ENCODE results near the gene UBE2V1. TPM values are rescaled to one million over a fixed set of nuclear protein-coding genes. Genes with fewer than 3 reads are reported as not detected.

UBE2V1 gene
- polyA plus RNA-seq, 1 donor = 184 TPM

DNA sequence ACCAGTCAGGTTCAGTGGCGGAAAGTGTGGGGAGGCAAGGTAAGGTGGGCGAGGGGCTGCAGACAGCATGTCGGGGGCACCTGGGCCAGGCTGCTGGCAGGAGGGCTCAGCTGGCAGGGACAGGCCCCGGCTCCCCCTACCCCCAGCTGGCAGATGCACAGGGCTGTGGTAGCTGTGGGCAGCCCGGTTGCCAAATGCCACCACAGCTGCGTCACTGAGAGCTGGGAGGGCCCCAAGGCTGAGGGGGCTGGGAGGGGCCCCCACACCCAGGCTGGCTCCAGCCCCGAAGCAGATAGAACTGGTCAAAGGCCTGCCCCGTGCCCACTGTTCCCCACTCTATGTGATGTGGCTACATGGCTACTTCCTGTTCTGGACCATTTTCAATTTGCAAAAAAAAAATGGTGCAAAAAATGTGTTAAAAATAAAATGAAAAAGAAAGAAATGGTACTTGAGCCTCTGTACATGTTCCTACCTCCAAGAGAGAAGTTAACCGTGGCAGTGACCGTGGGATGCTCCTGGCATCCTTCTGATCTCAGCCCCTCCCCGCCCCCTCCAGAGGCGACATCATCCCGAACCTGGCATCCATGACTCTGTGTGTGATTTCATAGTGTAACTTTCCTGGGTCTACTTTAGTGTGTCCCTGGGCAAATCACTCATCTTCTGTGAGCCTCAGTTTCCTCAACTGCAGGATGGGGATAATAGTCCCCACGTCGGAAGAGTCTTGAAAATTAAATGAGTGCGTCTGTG lies 64.4 kb downstream of the UBE2V1 start:
- DNase-seq = no peak

DNA sequence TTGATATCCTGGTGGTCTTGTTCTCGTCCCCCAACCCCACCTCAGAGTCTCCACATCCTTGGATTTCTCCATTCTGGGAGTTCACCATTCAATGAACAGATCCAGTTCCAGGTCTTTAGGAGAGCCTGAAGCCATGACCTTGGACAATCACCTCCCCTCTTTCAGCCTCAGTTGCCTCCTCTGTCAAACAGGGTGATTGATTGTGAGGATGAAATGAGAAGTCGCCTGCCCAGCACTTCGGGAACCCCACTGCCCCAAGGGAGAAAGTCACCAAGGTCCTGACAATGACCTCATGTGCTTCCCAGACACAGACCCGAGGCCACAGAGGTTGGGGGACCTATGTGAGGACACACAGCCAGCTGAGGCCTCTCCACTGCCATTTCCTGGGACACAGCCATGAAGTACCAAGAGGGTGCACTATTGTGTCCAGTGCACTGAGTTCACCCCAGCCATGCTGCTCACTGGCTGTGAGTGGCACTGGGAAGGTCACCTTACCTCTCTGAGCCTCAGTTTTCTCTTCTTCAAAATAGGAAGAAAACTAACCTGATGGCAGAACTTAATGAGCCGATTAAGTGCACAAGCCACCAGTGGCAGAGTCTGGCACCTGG lies 68.5 kb downstream of the UBE2V1 start:
- DNase-seq = no peak

DNA sequence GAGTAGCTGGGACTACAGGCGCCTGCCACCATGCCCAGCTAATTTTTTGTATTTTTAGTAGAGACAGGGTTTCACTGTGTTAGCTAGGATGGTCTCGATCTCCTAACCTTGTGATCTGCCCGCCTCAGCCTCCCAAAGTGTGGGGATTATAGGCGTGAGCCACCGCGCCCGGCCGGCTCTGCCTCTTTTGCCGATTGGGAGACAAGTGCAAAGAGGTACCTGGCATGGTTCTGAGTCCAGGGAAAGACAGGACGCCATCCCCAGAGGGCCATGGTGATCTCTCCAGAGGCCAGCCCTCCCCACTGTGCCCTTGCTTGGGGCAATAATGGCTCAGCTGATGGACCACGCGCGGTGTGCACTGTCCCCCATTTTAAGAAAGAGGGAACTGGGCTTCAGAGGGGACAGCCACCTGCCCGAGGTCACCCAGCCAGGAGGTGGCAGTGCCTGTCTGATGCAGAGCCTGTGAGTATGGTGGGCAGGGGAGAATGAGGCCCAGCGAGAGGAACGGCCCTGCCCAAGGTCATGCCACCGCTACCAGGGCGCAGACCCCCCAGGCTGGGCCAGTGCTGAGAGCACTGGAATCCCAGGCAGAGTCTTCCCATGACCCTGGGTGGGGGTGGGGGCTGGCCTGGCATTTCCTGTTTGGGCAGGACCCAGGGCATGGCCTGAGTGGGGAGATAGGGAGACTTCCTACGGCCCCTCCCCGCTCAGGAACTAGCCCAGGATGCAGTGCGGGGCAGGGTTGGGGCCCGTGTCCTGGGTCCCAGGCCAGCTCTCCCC lies 69.2 kb downstream of the UBE2V1 start:
- DNase-seq = no peak

DNA sequence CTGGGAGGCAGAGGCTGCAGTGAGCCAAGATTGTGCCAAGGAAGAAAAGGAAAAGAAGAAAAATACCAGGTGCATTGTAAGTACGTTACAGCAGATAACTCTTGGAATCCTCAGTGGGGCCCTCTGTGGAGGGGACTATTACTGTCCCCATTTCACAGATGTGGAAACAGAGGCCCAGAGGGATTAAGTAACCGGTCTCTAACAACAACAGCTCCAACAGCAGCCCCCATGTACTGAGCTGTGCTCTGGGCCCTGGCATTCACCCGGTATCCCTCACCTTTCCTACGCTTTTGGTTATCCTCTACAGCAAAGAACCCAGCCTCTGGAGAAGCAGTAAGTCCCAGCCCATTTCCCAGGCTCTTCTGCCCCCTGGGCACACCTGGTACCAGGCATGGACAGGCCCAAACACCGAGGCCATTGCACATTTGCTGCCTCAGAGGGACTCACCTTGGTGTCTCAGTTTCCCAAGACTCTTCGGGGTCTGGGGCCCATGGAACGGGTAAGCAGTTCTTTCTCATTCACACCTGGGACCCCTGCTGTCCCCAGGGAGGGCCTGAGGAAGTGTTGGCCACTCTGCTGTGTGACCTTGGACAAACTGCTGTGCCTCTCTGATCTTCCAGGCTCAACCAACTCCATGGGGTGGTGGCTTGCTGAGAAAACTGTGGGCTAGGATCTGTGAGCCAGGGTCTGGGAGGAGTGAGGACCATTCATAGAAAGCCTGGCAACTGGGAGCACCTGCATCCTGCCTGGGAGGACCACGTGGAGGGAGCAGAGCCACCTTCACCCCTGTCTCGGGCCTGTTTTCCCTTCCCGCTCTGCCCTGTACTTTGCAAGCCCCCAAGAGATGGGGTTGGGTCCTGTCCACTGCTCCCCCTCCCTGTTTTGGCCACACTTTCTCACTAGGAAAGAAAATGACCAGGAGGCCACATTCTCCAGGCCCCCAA lies 70.3 kb downstream of the UBE2V1 start:
- DNase-seq = no peak

DNA sequence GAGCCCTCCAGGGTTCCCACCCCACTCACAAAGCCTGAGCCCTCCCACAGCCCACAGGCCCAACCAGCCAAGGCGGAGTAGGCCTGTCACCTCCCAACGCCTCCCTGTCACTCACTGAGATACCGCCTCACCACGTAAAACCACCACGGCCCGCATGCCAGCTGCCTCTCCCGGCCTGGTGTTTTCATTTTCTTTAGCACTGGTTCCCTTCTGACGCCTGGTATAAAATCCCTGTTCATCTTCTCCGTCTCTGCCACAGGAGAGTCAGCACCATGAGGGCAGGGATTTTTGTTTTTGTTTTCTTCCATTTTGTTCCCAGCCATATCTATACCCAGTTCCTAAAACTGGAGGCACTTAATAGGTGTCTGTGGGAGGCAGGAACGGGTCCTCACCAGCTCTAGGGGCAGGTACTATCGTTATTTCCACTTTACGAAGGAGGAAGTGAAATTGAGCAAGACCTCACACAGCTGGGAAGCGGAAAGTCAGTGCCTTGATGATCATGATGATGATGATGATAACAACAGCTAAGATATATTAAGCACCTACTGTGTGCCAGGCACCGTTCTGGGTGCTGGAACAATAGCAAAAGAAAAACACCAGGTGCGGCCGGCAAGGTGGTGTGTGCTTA lies 71.6 kb downstream of the UBE2V1 start:
- DNase-seq = no peak

DNA sequence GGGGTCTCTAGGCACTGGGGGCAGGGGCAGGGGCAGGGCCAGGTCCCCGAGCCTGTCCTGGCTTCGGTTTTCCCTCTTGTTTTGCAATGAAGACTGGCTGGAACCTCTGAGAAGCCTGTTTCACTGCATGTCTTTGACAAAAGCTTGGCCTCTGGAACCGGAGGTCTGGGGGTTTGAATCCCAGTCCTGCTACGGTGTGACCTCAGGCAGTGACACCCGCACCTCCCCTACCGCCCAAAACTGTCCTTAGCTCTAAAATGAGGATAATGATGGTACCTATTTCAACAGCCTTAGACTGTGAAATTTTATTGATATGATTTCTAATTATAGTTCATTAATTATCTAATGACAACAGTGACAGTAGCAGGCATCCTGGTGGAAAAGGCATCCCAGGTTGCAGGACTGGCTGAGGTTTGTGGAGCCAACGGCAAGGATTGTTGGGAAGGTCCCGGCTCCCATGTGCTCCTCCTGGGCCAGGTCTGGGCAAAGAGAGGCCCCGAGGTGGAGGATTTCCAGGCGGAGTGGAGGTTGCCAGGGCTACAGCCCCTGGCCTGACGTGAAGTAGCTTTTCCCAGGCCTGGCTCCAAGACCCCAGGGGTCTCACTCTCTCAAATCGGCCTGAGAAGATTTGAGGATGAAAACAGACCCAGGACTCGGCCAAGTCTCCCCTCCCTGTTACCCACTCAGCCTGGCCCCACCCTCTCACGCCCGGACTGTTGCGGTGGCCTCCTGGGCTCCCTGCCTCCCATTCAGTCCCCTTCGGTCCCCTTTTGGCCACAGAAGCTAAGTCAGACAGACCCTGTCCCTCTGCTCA lies 72.3 kb downstream of the UBE2V1 start:
- DNase-seq = no peak

DNA sequence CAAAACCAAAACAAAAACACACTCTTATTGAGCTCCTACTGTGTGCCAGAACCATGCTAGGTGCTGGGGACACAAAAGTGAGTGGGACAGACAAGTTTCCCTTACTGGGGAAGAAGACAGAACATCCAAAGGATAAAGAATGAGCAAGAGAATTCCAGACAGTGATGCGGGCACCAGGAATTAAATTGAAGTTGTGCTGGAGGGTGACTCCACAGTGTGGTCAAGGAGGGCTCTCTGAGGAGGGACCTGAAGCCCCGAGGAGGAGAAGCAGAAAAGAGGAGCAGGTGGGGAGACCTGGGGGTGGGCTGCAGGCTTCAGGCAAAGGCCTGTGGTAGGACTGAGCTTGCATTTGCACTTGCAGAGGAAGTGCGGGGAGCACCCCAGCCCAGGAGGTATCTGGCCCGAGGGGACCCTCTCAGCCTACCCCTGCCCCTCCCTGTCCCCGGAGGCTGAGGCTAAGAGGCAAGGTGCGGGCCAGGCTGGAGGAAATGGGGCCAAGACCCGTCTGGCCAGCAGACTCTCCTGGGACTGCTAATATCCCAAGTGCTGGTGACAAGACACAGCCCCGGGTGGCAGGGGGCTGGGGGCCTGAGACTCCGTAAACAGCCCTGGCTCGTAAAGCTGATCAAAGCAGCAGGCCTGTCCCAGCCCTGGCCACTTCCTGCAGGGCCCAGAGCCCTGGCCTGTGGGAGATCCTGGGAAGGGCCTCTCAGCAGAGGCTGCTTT lies 73.1 kb downstream of the UBE2V1 start:
- no peak for DNase-seq

DNA sequence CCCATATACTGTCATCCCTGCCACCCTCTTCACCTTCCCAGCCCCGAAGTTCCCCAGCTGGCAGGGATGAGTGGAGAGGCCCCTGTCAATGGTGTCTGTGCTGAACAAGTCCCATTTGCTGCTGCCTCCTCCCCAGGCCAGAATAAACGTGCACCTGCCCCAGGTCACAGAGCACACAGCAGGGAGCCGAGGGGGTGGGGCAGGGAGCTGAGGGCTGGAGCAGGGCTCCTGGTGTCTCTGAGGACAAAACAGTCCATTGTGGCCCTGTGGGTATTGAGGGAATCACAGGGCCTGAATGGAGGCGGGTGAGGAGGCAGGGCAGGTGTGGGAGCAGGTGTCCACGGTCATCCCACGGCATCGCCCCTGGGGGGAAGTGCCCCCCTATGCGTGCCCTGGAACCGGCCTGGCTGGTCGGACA lies 74.4 kb downstream of the UBE2V1 start:
- no peak for DNase-seq

DNA sequence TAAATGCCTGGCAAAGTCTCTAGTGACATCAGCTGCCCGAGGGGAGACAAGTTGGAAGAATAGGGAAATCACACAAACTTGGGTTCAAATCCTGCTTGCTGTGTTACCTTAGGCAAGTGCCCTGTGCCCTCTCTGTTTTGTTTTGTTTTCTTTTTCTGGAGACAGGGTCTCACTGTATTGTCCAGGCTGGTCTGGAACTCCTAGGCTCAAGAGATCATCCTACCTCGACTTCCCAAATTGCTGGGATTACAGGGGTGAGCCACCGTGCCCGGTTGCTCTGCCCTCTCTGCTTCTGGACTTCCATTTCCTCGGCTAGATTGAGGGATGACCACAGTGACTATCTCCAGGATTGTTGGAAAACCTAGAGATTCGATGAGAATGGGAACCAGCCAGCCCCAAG lies 74.8 kb downstream of the UBE2V1 start:
- DNase-seq = no peak

DNA sequence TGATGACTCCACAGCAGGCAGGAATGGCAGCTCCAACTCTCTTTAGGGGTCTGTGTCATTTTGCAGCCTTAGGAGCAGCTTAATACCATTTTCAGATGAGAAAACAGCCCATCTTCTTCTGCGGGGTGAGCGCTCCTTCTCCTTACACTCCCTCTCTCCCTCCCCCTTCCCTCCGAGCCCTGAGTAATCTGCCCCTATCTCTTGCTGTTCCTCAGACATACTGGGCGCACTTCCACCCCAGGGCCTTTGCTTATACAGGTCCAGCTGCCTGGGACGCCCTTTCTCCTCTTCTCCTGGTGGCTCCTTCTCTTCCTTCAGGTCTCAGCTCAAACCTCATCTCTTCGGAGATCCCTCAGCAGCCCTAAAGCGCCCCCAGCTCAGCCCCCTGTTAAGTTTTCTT lies 75.4 kb downstream of the UBE2V1 start:
- no peak for DNase-seq

DNA sequence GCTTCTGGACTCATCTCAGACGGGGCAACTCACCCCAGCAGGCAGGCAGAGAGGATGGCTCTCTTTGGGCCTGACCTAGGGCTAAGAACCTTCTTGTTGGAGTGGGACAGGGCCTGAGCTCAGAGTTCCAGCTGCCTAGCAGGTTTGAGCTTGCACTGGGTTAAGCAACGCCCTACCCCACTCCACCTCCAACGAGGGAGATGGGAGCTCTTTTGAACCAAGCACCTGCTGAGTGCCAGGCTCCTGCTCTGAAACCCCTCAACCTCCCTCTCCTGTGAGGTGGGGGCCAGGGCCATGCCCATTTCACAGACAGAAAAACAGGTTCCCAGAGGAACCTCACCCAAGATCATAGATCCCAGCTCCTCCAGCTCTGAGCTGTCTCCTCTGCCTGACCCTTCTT lies 75.8 kb downstream of the UBE2V1 start:
- DNase-seq = no peak

DNA sequence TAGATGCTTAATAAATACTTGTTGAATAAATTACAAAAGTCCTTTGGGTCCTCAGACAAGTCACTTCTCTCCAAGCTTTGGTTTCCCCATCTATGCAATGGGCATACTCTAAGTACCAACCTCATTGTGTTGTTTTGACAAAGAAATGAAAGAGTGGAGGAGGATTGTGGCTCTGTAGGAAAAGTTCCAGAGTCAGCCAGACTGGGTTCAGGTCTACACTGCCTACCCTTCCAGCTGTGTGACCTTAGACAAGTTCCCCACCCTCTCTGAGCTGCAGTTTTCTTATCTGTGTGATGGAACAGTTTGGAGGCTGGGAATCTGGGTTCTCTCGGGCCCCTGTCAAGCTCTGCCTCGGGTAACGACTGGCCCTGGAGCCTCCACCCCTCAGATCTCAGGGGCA lies 76.2 kb downstream of the UBE2V1 start:
- no peak for DNase-seq

DNA sequence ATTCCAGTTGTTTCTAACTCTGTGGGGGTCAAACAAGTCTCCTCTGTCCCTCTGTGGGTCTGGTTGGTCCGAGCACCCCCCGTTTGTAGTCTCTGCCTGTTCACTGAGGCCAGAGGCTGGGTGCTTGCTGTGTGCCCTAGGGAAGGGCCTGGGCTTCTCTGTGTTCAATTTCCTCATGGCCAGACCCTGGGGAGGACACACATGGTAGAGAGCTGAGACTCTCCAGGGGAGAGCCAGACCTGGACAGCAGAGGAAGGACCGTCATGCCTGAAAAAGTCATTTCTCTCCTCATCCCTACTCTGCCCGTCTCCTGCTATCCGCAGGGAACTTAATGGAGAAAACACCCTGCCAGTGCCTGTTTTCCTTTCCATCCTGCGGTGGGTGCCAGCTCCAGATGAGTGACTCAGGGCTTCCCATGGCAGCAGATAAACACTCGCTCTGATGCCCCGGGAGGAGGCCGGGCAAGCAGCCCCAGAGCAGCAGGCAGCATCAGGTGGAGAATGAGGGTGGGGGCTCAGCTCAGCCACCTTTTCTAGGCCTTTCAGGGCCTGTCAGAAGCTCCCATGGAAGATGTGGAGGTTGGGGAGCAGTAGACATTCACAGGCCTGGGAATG lies 78.3 kb downstream of the UBE2V1 start:
- DNase-seq = no peak

DNA sequence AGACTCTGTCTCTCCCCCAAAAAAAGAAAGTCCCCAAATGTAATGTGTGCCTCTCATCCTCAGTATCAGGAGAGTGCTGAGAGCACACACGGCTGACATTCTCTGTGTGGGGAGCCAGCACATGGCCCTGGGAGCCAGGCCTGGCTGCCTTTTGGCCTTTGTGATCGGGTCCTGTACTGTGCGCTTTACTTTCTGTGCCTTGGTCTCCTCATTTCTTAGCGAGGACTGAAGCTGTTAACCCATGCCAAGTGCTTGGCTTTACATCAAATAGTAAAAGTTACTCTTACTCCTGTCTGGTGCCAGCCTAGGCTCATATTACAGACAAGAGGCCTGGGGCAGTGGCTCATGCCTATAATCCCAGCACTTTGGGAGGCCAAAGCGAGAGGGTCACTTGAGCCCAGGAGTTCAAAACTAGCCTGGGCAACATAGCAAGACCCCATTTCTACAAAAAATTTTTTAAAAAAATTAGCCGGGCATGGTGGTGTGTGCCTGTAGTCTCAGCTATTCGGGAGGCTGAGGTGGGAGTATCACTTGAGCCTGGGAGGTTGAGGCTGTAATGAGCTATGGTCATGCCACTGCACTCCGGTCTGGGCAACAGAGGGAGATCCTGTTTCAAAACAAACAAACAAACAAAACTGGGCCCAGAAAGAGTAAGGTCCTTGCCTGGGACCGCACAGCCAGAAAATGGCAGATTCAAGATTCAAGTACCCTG lies 79.8 kb downstream of the UBE2V1 start:
- DNase-seq = no peak
